ENCODE results near the gene GSE1.

The GSE1 gene

GRCh38 chr16:85665929-85666328 lies 52.8 kb downstream of the GSE1 start:
- no peak overlapping the region for H3K4me3 ChIP-seq (ENCODE audit: low read depth, low read length)
- TF ChIP-seq CTCF (IDR thresholded peaks at IDR 0.05; ENCODE audit: control insufficient read depth, extremely low read depth, insufficient read depth), result no peak
- DNase-seq (ENCODE audit: low read depth), result no peak

GRCh38 chr16:85667261-85667660 lies 54.1 kb downstream of the GSE1 start:
- no peak for DNase-seq (ENCODE audit: low read depth)
- H3K4me3 ChIP-seq (ENCODE audit: low read depth, low read length), result no peak overlapping the region
- TF ChIP-seq CTCF (IDR thresholded peaks at IDR 0.05; ENCODE audit: control insufficient read depth, extremely low read depth, insufficient read depth), result no peak

- no peak for DNase-seq (ENCODE audit: low read depth)
- no peak for TF ChIP-seq CTCF (IDR thresholded peaks at IDR 0.05; ENCODE audit: control insufficient read depth, extremely low read depth, insufficient read depth)
Measured at GRCh38 chr16:85667841-85668413, 54.8 kb downstream of the GSE1 start.

GRCh38 chr16:85668676-85669424 lies 55.7 kb downstream of the GSE1 start:
- TF ChIP-seq CTCF (IDR thresholded peaks at IDR 0.05; ENCODE audit: control insufficient read depth, extremely low read depth, insufficient read depth), result no peak
- DNase-seq (ENCODE audit: low read depth), result no peak
- H3K4me3 ChIP-seq (ENCODE audit: low read depth, low read length), result no peak overlapping the region

More at GRCh38 chr16:85667841-85668413, 54.8 kb downstream of the GSE1 start:
- no peak overlapping the region for H3K4me3 ChIP-seq (ENCODE audit: low read depth, low read length)

GRCh38 chr16:85670840-85671239 lies 57.7 kb downstream of the GSE1 start:
- no peak for DNase-seq (ENCODE audit: low read depth)
- H3K4me3 ChIP-seq (ENCODE audit: low read depth, low read length), result no peak overlapping the region
- TF ChIP-seq CTCF (IDR thresholded peaks at IDR 0.05; ENCODE audit: control insufficient read depth, extremely low read depth, insufficient read depth), result no peak

- no peak overlapping the region for H3K4me3 ChIP-seq (ENCODE audit: low read depth, low read length)
- peak; percentile 8; the same call in 1 of the 2 replicates for TF ChIP-seq CTCF (IDR thresholded peaks at IDR 0.05; ENCODE audit: control insufficient read depth, extremely low read depth, insufficient read depth)
- DNase-seq (ENCODE audit: low read depth), result peak; percentile 91
Measured at GRCh38 chr16:85673529-85674417, 60.7 kb downstream of the GSE1 start.

Data from LNCaP clone FGC (cell line).